SH-SY5Y (cell line): ENCODE results near the gene EPHB2.

Experiments used
- GATA2 ChIP-seq: IDR thresholded peaks from 2 replicates; pipeline ENCODE4 v1.6.1; 2011; ENCODE audit warnings: mild to moderate bottlenecking, low read depth, low read length
- GATA3 ChIP-seq: IDR thresholded peaks from 2 replicates; pipeline ENCODE4 v1.6.1; 2011; ENCODE audit warnings: low read depth, mild to moderate bottlenecking, low read length, moderate library complexity

The EPHB2 gene

DNA sequence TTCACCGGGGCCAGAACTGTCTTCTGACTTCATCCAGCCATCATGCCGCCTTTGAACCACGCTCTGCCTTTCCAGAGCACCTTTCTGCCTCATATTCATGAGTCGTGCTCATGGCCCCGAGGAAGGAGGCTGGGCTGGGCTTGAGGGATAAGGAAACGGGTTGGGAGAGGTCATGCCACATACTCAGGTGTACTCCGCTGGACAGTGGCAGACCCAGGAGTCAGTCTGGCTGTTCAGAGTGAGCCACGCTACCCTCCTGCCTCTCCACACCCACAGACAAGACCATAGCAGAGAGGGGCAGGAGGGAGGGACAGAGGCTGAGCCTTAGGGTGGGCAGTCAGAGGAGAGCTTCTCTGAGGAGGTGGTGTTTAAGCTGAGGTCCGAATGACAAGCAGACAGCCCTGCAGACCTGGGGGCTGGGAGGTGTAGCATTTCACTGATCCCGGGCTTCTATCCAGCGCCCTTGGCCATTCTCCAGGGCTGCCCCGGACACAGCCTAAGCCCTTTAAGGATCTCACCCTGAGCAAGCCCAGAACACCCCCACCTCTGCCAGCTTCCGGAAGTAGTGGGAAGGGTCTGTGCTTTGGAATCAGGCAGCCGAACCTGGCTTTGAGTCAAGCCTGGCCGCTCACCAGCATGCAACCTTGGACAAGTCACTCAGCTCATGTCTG lies 159.7 kb downstream of the EPHB2 start:
- TF ChIP-seq GATA3: no peak
- TF ChIP-seq GATA2: no peak

DNA sequence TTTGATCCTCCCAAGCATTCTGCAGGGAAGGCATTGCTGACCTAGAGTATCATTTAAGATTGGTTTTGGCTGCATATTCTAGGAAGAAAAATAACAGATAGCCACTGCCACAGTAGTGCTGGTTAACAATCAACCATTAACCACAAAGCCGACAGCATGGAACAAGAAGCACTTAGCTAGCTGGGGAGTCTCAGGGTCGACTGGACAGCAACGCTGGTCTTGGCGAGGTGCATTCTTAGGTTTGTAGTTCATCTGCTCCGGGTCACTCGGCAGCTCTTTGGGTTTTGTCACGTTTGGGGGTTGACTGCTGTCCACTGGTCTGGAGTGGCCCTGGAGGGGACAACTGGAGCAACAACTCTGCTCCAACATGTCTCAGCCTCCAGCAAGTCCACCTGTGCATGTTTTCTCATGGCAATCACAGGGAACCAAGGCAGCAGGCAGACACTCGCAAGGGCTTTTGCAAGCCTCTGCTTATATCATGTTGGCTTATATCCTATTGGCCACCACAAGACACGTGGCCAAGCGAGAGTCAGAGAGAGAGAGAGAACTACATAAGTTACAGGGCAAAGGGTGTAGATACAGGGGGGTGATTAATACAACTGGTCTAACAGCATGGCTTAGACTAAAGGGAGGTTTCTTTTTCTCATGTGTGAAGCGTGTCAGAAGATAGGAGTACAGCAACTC lies 162.5 kb downstream of the EPHB2 start:
- TF ChIP-seq GATA3 (no peak), GATA2 (no peak)

DNA sequence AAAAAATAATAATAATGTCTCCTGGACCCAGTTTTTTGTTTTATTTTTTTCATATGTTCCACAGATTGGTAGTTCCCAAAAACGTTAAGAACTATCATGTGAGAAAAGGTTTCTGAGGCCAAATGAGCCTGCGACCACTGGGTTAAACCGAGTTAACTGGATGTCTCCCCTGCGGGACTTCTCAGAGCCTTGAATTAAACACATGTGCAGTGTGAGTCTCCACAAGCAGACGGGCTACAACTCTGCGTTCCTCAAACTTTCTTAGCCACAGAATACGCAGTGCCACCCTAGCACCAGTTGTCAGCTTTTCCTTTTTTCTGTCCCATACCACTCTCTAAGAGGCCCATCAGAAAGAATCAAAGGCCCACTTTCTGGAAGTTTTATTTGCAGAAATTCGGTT lies 164.1 kb downstream of the EPHB2 start:
- TF ChIP-seq GATA2 (no peak), GATA3 (no peak)

DNA sequence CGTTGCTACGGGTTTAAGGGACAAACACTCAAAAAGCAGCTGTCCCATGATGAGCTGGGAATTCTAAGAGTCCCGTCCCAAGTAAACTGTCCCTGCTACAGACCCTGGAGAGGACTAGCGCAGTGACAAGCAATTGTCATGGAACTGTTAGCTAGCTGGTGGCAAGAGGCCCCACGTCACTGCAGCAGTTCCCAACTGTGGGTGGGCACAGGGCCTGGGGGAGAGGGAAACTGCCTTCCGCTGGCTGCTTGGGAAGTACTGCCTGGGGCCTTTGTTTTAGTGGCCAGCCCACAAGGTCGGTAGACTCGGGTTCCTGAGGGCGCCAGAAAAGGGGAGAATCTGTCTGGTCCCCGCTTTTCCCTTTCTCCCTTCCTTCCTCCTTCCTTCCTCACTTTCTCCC lies 164.6 kb downstream of the EPHB2 start:
- TF ChIP-seq GATA3 (no peak), GATA2 (no peak)

DNA sequence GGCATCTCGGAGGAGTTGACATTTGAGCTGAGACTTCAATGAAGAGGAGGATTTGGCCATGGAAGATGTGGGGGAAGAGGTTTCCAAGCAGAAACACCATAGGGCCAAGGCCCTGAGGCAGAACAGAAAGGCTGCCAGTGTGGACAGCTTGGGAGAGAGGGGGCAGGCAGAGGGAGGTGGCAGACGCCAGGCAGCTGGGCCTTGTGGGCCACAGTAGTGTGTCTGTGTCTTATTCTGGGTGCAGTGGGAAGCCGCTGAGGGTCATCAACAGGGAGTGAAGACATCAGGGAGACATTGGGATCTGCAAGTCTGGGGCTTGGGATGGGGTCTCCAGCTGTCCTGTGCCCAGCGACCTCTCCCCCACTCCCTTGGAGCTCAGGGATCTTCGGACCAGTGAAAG lies 165.2 kb downstream of the EPHB2 start:
- TF ChIP-seq GATA3: no peak
- no peak for TF ChIP-seq GATA2

DNA sequence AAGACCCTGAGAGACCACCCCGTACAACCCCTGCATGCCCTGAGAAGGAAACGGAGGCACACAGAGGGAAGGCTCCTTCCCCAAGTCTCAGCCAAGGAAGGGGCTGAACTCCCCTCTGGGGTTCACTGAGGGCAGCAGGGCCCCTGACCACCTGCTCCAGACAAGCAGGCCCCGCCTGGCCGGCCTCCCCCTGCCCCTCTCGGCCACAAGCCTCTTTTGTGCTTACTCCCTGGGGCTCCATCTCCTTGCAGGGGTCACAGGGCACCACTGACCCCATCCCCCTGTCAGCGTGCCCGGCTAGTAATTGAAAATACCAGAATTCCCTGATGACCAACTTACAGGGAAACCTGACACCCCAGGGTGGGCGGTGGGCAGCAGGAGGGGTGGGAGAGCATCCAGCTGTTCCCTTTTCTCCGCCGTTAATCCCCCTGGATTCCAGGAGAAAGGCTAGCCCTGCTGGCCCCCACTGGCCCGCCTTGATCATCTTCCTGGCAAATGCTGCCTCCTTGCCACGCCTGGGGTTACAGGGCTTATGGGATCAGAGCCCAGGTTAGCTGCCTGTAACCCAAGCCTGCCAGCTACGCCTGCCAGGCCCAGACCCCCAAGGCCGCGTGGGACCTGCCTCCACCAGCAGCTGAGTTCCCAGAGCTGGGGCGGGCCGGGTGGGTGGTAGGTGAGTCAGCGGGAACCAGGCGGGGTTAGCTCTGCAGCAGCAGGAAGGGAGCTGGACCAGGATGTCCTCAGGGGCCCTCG lies 165.9 kb downstream of the EPHB2 start:
- TF ChIP-seq GATA3 (no peak), GATA2 (no peak)

DNA sequence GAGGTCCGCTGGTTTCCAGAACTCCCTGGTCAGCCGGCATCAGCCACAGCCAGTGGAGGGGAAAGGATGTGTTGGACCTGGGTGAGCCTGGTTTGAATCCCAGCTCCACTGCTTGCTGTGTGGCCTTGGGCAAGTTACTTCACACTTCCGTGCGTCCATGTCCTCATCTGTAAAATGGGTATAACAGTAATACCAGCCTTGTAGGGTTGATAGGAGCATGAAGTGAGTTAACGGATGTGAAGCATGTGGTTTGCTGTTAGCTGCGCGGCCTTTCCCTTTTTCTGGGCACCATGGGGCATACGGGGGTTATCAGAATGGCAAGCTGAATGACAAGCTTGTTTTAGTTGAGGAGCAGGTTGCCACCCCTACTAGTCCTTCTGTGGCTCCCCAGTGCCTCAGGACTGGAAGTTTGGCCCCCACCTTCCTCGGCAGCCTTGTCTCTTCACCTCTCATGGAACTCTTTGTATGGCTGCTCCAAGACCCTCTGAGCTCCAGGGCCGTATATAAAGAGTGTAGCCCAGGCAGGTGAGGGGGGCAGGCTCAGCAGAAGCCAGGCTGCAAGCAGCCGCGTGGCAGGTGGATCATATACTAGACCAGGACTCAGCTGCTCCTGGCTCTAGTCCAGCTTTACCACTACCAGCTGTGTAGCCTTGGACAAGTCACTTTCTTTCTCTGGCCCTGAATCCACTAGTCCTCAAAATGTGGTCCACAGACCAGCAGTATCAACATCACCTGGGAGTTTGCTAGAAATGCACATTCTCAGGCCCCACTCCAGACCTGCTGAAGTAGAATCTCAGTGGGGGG lies 166.7 kb downstream of the EPHB2 start:
- TF ChIP-seq GATA3 (no peak), GATA2 (no peak)

DNA sequence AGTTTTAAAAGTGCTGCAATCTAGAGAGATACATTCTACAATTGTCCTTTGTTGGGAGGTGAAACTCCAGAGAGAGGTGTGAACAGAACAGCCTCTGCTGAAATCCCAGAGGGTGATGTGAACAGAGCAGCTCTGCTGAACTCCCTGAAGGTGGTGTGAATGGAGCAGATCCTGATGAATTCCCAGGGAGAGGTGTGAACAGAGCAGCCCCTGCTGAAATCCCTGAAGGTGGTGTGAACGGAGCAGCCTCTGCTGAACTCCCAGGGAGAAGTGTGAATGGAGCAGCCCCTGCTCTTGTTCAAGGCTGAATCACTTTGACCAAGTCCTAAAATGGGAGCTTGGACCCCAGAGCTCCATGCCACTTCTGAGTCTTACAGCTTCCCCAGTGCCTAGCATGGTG lies 167.3 kb downstream of the EPHB2 start:
- TF ChIP-seq GATA3: no peak
- TF ChIP-seq GATA2: no peak

DNA sequence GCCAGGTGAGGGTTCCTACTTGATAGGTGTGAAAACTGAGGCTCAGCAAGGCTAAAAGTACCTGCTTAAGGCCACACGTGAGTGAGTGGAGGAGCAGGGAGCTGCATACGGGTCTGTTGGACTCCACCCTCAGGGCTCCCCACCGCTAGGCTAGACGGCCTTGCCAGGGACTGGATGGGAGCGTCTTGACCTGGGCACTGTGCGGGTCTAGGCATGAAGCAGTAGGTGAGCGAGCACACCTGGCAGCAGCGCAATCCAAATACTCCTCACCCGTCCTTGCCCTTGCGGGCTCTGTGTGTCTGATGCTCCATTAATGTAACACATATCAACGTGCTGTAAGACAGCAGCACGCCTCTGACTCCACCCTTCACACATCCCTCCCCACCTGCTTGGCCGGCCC lies 168.0 kb downstream of the EPHB2 start:
- no peak for TF ChIP-seq GATA3
- no peak for TF ChIP-seq GATA2

DNA sequence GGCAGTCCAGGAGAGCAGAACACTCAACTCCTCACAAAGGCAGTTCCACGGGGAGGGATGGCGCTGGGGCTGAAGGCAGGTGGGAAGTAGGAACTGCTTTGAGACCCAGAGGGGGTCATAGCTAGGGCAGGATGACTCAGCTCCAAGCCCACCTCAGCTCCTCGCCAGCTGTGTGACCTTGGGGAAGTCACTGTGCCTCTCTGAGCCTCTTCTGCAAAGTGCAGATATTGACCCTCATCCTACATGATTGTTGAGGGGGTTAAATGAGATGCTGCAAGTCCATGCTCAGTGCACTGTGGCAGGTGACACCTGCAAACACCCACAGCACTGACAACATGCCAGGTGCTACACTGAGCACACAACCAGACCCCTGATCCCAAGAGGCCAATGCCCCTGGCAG lies 168.8 kb downstream of the EPHB2 start:
- TF ChIP-seq GATA2: no peak

DNA sequence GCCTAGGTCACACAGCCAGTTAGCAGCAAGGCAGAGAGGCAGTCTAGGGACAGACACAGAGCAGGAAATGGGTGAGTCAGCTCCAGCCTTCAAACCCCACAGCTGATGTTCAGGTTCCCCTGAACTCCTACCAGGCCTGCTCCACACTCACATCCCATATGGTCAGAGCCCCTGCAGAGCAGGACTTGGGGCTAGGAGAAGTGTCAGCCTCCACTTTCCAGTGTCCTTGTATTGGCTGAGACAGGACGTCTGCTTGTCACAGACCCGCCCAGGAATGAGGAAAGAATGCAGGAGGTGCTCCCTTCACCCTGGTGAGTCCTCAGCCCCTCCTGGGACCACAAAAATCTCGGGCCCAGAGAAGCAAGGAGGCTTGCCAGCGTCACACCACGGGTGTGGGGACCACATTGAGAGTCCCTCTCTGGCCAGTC lies 169.5 kb downstream of the EPHB2 start:
- TF ChIP-seq GATA2 (no peak), GATA3 (no peak)

DNA sequence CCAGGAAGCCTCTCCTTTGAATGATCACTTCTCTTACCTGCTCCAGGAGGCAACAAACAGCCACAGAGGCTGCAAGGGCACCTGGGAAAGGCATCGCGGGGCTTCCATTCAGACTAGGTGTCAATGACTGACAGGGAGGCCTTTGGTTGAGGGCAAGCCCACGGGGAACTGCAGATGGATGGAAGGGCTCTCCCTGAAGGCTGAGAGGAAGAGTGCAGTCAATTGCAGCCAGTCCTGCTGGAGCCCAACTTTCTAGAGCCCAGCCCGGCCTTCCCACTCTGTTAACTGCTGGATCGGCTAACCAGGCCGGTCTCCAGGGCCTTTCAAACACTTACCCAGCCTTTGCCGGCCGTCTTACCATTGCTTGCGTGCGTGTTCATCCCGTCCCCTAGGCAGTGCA lies 172.8 kb downstream of the EPHB2 start:
- TF ChIP-seq GATA2 (no peak), GATA3 (no peak)

DNA sequence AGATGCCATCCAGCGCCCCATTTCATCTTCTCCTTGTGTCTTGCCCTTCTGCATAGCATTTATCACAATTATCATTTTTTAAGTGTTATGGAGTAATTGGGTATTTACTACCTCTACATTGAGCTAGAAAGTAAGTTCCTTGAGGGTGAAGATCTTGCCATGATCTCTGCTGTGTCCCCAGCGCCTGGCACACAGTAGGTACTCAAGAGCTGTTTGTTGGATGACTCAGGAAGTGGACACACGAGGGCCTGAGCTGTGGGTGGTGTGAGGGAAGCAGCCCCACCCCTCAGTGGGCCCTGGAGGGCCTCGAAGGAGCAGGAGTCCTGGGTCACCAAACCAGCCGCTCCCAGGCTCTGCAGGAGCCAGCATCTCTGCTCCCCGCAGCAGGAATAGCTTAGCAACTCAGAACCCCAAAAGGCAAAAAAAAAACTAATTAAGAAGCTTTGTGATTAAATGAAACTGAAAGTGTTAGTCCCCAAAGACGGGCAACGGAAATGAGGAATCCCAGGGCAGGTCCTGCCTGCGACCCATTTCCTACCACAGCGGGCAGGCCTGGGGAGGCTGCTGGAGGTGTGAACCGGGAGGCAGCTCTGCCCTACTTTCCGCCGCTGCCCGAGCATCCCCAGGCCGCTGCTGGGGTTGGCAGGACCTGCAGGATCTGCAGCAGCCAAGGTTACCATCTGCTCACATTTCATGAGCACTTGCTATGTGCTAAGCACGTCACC lies 174.3 kb downstream of the EPHB2 start:
- no peak for TF ChIP-seq GATA3
- no peak for TF ChIP-seq GATA2
